HG03520 (cell line): Measurements from ENCODE around the gene RUNX2.

Experiments
- ATAC-seq: cut with Tn5 transposase; IDR thresholded peaks from one replicate; pipeline ENCODE4 v1.9.1; 2021; ENCODE audit warnings: mild to moderate bottlenecking, moderate library complexity; ENCODE audit not compliant: unreplicated experiment

RUNX2 gene

GRCh38 chr6:45689926-45690615 is 361.9 kb downstream of the RUNX2 start:
- no peak for ATAC-seq

DNA sequence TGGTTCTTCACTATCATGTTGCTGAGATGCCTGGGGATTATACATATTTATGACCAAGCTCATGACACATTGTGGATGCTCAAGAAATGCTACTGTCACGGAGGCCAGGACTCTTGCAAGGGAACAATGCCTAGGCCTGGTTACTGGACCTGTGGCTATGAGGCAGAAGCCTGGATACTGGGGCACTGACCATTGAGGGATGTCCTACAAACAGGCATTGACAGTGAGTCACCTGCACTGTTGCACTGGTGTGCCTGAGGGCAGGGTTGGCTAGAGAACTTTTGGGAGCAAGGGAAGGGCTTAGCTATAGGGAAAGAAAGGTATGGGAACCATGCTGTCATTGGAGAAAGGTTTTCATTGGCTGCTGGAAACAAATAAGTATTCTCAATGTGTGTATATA is 362.7 kb downstream of the RUNX2 start:
- ATAC-seq: no peak

GRCh38 chr6:45691426-45691825 is 363.3 kb downstream of the RUNX2 start:
- no peak for ATAC-seq

DNA sequence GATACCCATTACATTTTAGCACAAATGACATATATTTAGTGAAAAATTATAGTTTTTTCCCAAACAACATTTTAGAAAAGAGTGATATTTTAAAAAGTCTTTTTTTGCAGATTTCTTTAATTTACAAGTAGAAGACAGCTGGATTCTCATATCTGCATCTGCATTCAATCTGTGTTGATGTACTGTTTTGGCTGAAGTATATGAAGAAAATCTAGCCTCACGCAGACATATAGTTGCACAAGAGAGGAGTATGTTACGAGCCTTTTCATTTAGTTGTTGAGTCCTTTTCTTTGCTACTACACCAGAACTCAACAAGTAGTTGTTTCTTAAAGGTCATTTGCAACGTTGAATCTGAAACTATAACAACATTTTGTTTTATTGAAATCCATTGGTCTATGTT is 363.9 kb downstream of the RUNX2 start:
- no peak for ATAC-seq

DNA sequence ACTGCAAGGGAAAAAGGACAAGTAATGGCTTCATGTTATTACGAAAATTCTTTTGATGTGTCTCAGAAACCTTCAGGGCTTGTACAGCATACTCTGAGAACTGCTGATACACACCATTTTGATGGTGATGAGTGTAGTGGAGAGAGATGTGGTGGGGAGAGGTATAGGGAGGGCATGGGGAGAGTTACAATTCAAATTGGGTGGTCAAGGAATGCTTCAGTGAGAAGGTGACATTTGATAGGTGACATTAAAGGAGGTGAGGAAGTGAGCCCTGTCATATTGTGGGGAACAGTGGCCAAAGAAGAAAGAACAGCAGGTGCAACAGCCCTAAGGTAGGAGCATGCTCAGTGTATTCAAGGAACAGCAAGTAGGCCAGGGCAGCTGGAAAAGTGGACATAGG is 368.6 kb downstream of the RUNX2 start:
- ATAC-seq: no peak

DNA sequence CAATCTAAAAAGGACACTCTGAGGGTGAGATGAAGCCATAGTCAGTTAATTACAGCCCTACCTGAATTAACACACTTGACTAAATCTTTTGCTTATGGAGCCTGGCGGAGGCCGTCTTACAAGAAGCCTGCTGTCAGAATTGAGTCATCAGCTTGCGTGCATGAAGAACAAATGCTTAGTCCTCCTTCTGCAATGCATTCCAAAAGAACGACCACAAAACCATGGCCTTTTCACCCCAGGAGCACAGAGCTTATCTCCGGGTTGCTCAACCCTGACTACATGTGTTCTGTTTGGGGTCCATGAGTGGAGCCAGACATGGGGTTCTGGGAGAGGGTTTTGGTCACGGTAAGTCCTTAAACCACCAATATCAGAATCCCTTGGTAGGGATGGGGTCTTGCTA is 369.5 kb downstream of the RUNX2 start:
- peak; percentile 84 for ATAC-seq

DNA sequence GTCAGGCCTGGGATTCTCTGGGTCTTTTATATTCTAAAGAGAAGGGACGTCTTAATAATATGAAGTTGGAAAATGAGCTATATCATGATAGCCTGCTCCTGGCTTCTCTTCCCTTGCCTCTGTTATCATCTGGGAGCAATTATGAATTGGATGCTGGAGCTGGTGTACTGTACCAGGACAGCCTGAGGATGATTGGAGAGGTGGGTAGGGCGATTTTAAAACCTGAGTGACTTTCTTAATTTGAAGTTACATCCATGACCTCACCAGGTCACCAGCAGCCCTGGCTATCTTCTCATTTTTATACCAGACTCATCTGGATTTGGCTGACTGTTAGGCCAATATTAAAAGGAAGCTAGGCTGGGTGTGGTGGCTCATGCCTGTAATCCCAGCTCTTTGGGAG is 369.9 kb downstream of the RUNX2 start:
- ATAC-seq: no peak

DNA sequence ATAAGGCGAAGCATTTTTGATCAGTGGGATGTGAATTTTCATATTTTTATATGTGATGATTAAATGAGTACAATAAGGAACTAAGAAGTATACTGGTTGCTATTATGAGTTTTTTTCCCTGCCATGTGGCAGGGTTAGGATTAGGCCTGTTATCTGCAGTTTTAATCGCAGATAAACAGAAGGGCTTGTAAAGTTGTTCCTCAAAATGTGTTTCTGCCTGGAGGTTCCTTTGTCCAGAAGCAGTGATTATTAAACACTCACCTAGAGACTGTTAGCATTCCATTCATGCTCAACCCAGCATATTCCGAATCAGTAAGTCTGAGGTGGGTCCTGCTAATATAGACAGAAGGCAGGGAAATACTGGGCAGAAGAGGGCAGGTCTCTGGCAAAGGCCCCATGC is 371.5 kb downstream of the RUNX2 start:
- ATAC-seq: no peak

GRCh38 chr6:45702849-45703739 is 375.0 kb downstream of the RUNX2 start:
- no peak for ATAC-seq

- ATAC-seq: no peak
Measured at GRCh38 chr6:45704056-45704800, 376.1 kb downstream of the RUNX2 start.

- ATAC-seq: no peak
Measured at GRCh38 chr6:45705137-45705855, 377.2 kb downstream of the RUNX2 start.

DNA sequence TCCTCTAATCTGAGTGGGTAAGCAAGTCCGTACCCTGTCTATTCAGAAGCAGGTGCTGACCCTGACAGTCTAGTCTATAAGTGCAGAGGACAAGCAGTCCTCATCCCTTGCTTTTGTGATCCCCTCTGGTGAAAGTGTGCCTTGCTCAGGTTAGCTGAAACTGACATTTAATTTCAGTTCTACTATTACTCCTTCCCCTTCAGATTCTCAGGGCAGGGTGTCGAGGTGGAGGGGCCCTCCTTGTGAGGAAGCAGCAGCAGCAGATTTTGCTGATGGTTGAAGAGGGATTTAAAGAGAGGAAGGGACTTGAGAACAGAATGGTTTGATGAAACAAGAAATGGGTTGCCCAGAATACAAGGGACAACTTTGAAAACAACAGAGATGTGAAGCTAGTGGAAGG is 378.2 kb downstream of the RUNX2 start:
- peak; percentile 33 for ATAC-seq

GRCh38 chr6:45707176-45707575 is 379.0 kb downstream of the RUNX2 start:
- ATAC-seq: no peak

- peak; percentile 64 for ATAC-seq
Measured at GRCh38 chr6:45709781-45710220, 381.7 kb downstream of the RUNX2 start.

- ATAC-seq: peak; percentile 59
Measured at GRCh38 chr6:45710304-45710821, 382.2 kb downstream of the RUNX2 start.

GRCh38 chr6:45712076-45712475 is 383.9 kb downstream of the RUNX2 start:
- no peak for ATAC-seq

DNA sequence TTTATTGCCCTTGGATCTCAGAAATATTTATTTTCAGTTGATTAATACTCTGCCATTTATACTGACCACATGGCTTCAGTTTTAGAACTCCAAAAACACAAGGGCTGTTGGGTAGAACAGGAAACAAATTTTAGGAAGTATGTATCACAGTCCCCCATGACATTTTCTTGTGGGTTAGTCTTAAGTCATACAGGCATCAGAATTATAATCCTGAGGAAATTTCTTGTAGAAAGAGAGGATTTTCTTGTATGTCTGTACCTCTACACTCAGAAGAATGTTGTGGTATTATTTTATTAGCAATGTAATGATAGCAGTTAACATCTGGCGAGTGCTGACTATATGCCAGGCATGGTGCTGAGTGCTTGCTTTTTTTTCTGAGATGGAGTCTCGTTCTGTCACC is 384.7 kb downstream of the RUNX2 start:
- no peak for ATAC-seq
